Left cardiac atrium (tissue), 4 donors: Measurements from ENCODE around the gene KLHL42. TPM values are rescaled to one million over a fixed set of nuclear protein-coding genes. Genes with fewer than 3 reads are reported as not detected.
A peak's percentile ranks its signal among the peaks of the same experiment; 100 is the strongest.

Experiments used
- ATAC-seq, 2 donors: fragments of 200-7000 bp; cut with Tn5 transposase; one replicate each; pipeline ENCODE4 v1.9.1; 2020; ENCODE audit warnings: mild to moderate bottlenecking in 2 of 2, moderate library complexity in 2 of 2
- DNase-seq: peaks from one replicate; pipeline ENCODE4 v3.0.0-alpha.2; 2020
- intact Hi-C, 2 donors: fragments of 100-400 bp; cut with DNase I; formaldehyde crosslinking; loops; one replicate each; pipeline versions ENCODE4 v1.14.1 to v1.15.1; 2022 to 2023
- total RNA-seq, 2 donors: library from RNA; stranded (reverse); fragmentation: NEBNext Ultra II Directional; extraction: Animal tissue kit (Norgen Biotek cat#: 25700); gene quantifications; one replicate each; pipeline ENCODE4 v1.2.1, GENCODE V29; 2021
- donor health status: DM: no; HTN: yes; CAD: no.
- donor health status: DM: no; HTN: yes; CAD: no; lungs with severe emphysema.
- donor health status: DM: yes; HTN: yes; CAD: no.
- donor health status: Dilated cardiomyopathy.

The KLHL42 gene
- total RNA-seq, 2 donors from 2014 or later = 7.0 to 12.7 TPM

DNA sequence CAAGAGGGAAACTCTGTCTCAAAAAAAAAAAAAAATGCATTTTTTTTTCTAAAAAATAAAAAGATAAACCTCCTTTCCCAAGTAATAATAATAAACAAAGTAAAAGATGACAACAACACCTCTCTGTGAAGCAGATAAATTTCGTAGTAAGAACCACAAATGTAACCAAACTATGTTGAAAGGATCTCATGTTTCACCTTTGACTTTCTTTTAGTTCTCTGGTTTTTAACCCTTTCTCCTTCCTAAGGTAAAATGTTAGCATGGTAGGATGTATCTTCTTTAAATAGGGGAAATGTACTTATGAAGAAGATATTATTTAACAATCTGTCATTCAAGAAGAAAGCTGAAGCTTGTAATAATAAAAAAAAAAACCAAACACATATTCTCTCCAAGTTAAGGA is 1.8 kb upstream of the KLHL42 start:
- intact Hi-C loops = no loop called here
- ATAC-seq = no peak

GRCh38 chr12:27779416-27779919 is 565 bp upstream of the KLHL42 start:
- DNase-seq (peak; percentile 24), ATAC-seq (peak in 1 of 2 donors; percentile 1)
- intact Hi-C loops = no loop called here

More for the DNA sequence above, 1.8 kb upstream of the KLHL42 start:
- DNase-seq = no peak

- ATAC-seq = peak in 1 of 2 donors; percentile 21
Measured at GRCh38 chr12:27780612-27781408, 777 bp downstream of the KLHL42 start.

DNA sequence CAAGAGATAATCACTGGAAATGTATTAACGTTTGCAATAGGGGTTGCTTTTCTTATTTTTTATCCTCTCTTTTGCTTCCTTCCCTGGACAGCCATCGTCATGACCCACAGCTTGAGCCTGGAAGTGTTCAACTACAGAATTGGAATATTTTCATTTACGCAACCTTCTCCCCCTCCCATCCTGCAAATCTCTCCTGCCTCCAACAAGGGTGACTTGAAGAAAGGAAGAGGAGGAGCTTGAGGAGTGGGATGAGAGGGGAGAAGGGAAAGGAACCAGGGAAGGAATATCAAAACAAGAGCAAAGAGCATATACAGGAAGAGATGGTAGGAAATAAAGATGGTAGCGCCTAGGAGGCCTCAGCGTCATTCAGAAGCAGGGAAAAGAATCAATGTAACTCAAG is 1.6 kb downstream of the KLHL42 start:
- intact Hi-C loops = no loop called here
- ATAC-seq (no peak), DNase-seq (no peak)

More at GRCh38 chr12:27780612-27781408, 777 bp downstream of the KLHL42 start:
- intact Hi-C loops = no loop called here
- peak; percentile 41 for DNase-seq

DNA sequence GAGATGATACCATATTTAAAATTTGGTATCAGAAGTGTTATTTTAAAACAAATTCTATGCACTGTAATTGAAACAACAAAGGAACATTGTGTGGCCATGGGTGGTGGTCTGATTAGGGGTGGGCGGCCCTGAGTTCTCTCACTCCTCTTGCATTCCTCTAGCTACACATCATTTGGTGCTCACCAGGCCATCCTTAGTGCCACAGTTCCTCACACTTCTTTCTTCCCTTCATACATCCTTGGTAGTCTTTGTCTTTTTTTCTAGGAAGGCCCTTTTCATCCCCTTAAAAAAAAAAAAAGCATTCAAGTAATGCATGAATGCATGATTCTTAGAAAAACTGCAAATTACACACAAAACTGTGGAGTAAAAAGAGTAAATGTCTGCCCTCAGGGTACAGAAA is 2.4 kb downstream of the KLHL42 start:
- DNase-seq (no peak), ATAC-seq (no peak)
- intact Hi-C loops = no loop called here

- DNase-seq = no peak
- intact Hi-C loops = no loop called here
- ATAC-seq = no peak
Measured at GRCh38 chr12:27785882-27786570, 6.0 kb downstream of the KLHL42 start.

GRCh38 chr12:27787559-27787958 is 7.5 kb downstream of the KLHL42 start:
- ATAC-seq = no peak
- DNase-seq = no peak
- intact Hi-C loops = no loop called here

DNA sequence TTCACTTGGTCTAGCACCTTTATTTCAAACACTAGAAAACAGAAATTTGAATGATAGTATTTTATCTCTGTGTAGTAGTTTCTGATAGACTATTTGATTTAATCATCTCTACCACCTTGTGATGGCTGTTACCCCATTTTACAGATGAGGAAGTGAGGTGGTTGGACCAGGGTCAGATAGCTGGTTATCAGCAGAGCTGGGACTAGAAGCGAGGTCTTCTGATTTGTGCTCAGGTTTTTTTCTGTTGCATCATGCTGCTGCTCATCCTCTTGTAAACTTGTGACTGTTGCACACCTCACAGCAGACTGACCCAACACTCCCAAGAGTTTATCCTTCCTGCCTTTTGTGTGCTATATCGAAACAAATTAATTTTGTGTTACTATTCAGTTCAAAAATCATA is 10.1 kb downstream of the KLHL42 start:
- intact Hi-C loops = no loop called here
- ATAC-seq (no peak), DNase-seq (no peak)

GRCh38 chr12:27794818-27795584 is 15.0 kb downstream of the KLHL42 start:
- no peak for ATAC-seq
- DNase-seq = no peak
- intact Hi-C loops = no loop called here

GRCh38 chr12:27796128-27796527 is 16.1 kb downstream of the KLHL42 start:
- intact Hi-C loops = no loop called here
- no peak for DNase-seq

GRCh38 chr12:27797301-27798025 is 17.4 kb downstream of the KLHL42 start:
- no peak for ATAC-seq
- DNase-seq = no peak
- intact Hi-C loops = no loop called here

More at GRCh38 chr12:27796128-27796527, 16.1 kb downstream of the KLHL42 start:
- no peak for ATAC-seq

- intact Hi-C loops = no loop called here
- no peak for DNase-seq
- no peak for ATAC-seq
Measured at GRCh38 chr12:27800819-27801218, 20.8 kb downstream of the KLHL42 start.

DNA sequence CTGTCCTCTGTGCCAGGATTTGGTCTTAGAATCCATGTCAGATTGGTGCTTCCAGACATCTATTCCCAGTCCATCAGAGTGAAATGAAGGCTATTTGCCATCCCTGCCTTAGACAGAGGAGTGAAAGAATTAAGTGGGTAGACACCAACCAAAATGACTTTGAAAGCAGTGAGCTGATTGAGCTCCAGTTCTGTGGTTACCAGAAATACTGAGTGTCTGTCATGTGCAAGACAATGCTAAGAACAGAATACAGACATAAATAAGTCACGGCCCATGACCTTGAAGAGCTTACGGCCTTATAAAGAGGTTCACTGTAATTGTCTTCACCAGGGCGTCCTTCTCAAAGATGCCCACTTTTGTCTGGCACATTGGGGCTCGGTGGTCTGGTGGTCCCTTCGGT is 21.6 kb downstream of the KLHL42 start:
- ATAC-seq (no peak), DNase-seq (no peak)
- intact Hi-C loops = no loop called here

DNA sequence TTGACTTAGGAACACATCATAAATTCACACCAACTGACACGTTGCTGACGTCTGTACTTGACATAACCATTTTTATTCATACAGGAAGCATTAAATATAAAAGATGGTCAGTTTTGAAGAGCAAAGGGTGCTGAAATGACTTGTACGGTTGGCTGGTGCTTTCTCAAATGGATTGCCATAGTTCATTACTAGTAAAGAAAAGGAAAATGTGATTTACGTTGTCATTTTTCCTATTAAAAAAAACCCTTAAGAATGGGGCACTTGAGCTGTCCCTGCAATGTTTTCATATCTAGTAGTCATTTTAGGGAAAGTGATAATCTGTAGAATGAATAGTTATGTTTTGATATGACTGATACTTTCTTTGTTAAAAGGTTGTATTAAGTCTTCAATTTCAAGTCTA is 22.5 kb downstream of the KLHL42 start:
- DNase-seq = no peak
- intact Hi-C loops = no loop called here
- ATAC-seq = no peak

GRCh38 chr12:27802936-27803335 is 22.9 kb downstream of the KLHL42 start:
- intact Hi-C loops = no loop called here
- ATAC-seq (no peak), DNase-seq (no peak)

DNA sequence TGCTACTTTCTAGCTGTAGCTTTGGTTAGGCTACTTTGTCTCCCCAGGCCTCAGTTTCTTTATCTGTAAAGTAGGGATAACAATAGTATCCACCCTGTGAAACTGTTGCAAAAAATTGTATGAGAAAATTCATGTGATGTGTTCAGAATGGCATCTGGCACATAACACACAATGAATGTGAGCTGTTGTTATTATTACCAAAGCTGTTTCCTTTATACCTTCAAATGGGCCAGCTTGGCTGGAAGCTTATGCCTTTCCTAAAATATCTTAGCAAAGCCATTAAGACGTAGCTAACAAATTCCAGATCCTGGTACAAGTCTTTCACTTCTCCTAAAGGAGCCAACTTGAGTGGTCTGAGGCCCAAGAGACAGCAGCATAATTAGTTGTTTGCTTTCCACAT is 25.2 kb downstream of the KLHL42 start:
- intact Hi-C loops = no loop called here
- ATAC-seq (no peak), DNase-seq (no peak)

DNA sequence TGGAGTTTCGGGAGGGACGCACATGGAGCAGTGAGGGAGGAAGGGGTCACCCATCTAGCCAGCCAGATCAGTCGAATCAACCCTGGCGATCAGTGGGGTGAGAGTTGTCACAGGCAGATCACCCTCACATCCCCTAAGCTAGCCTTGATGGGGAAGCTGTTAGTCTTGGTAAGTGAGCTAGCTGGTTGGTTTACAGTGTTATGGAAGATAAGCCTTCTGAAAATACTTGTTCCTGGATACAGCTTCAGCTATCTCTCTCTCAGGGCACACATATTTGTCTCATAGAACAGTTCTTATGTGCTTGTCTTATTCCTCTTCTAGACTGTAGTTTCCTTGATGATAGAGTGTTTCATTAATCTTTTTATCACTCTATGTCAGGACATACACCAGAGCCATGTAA is 26.2 kb downstream of the KLHL42 start:
- DNase-seq (no peak), ATAC-seq (no peak)
- intact Hi-C loops = no loop called here

DNA sequence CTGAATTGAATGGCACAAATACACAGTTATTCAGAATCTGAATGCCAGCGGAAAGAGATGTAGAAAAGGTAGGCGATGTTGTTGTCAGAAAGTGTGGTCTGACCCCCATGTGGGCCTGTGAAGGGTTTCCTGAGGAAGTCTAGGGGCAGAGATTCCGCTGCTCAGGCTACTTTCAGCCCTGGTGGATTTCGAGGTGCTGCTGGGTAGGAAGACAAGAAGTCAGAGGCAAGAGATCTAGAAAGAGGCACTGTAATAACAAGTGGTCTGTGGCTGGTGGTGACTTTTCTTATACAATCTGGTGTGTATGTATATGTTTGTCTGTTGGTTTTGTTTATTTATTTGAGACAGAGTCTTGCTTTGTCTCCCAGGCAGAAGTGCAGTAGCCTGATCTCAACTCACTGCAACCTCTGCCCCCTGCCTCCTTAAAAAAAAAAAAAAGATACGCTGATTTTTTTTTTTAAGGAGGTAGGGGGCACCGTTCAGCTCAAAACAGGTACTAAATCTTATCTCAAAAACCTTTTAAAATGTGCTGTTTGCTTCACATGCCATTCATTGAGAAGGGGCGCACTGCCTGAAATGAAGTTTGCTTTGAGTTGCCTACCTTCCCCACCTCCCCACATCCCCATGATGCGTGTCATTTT is 27.1 kb downstream of the KLHL42 start:
- DNase-seq (no peak), ATAC-seq (no peak)
- intact Hi-C loops = no loop called here

DNA sequence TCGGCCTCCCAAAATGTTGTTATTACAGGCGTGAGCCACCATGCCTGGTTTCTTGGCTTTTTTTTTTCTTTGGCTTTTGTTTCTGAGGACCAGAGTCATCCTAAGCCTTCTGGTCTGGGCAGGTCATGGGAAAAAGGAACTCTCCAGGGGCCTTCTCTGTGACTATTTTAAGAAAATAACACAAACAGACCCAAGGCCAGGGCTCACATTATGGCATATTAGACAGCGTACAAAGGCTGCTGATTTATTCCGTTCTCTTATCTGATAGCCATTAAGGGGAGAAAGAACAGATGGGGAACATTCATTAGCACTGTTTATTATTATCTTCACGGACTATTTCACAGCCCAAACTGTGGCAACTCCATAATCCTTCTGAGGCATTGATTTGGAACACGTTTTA is 28.8 kb downstream of the KLHL42 start:
- DNase-seq = no peak
- intact Hi-C loops = no loop called here
- no peak for ATAC-seq
